Testis (tissue), 3 donors: ENCODE results near the gene TLCD5. TPM values are rescaled to one million over a fixed set of nuclear protein-coding genes. Genes with fewer than 3 reads are reported as not detected.

Source experiments
- DNase-seq: peaks from one replicate; pipeline ENCODE4 v3.0.0-alpha.2; 2019
- H3K27ac ChIP-seq, 2 donors: fragments of 200-600 bp; sonication (generic); one replicate each; pipeline ENCODE4 v1.5.1; 2019
- H3K27me3 ChIP-seq: fragments of 200-600 bp; sonication (generic); one replicate; pipeline ENCODE4 v1.5.1; 2019
- H3K36me3 ChIP-seq: fragments of 200-600 bp; sonication (generic); one replicate; pipeline ENCODE4 v1.5.1; 2017; ENCODE audit warnings: low read depth; ENCODE audit errors: missing control alignments
- H3K4me1 ChIP-seq: fragments of 200-600 bp; sonication (generic); one replicate; pipeline ENCODE4 v1.5.1; 2019
- H3K4me3 ChIP-seq, 2 donors: fragments of 200-600 bp; sonication (generic); one replicate each; pipeline ENCODE4 v1.5.1; 2017 to 2019
- H3K9me3 ChIP-seq: fragments of 200-600 bp; sonication (generic); one replicate; pipeline ENCODE4 v1.5.1; 2017
- CTCF ChIP-seq, 3 experiments: fragments of 450-650 bp in 2 of 3; fragments of 200-600 bp in 1 of 3; sonication (generic) in 1 of 3; IDR thresholded peaks; one replicate each; pipeline ENCODE4 v1.5.1; 2016 to 2019; ENCODE audit warnings: antibody characterized with exemption in 3 of 3, mild to moderate bottlenecking in 2 of 3, moderate library complexity in 1 of 3
- POLR2A ChIP-seq: fragments of 450-650 bp; IDR thresholded peaks from one replicate; pipeline ENCODE4 v1.6.1; 2017; ENCODE audit warnings: antibody characterized with exemption, mild to moderate bottlenecking, moderate library complexity
- WGBS, 2 donors: methylation state at CpG; one replicate each; pipeline ENCODE4 v1.1.5; 2018; 5-methylcytosine and 5-hydroxymethylcytosine counted together
- intact Hi-C: fragments of 100-400 bp; cut with DNase I; formaldehyde crosslinking; loops from one replicate; pipeline ENCODE4 v1.15.1; 2023; ENCODE audit warnings: low total_unique reads
- polyA plus RNA-seq: library from polyadenylated mRNA; stranded (reverse); fragments of 350-450 nt; fragmentation: Illumina TruSeq; extraction: RNeasy Lipid Tissue Mini Kit (QIAGEN cat#74804); gene quantifications from one replicate; pipeline ENCODE4 v1.2.3, GENCODE V29; 2014; ENCODE audit warnings: low read depth, low replicate concordance; ENCODE audit not compliant: insufficient read depth
- total RNA-seq, 2 donors: library from RNA; depleted of rRNA; stranded (reverse); fragments of >200 nt; gene quantifications; one replicate each; pipeline ENCODE4 v1.2.3, GENCODE V29; 2016

The TLCD5 gene
- total and polyA plus RNA-seq, 3 donors from 2014 or later, result 7.9 to 14.0 (median 12.6) TPM

GRCh38 chr11:120331301-120331996 lies 6.3 kb downstream of the TLCD5 start:
- H3K27me3 ChIP-seq, result no peaks in the 10 kb centered on the region
- H3K36me3 ChIP-seq, result no peaks in the 10 kb centered on the region
- H3K4me3 ChIP-seq, result no peak overlapping the region
- WGBS, 2 donors, result 52 to 55% methylated on average over 2 of the region's 2 CpGs
- intact Hi-C loops, result no loop called here
- H3K4me1 ChIP-seq, result peaks cover 14% of the 10 kb centered on the region
- TF ChIP-seq CTCF (IDR thresholded peaks at IDR 0.05), result no peak
- no peak for TF ChIP-seq POLR2A
- H3K9me3 ChIP-seq, result no peaks in the 10 kb centered on the region
- no peak overlapping the region for H3K27ac ChIP-seq
- no peak for DNase-seq

GRCh38 chr11:120332822-120333716 lies 8.0 kb downstream of the TLCD5 start:
- TF ChIP-seq CTCF (IDR thresholded peaks at IDR 0.05) (no peak), POLR2A (no peak)
- intact Hi-C loops, result no loop called here
- no peaks in the 10 kb centered on the region for H3K27me3 ChIP-seq
- peaks cover 4% of the 10 kb centered on the region for H3K4me1 ChIP-seq
- H3K4me3 ChIP-seq, result no peak overlapping the region
- WGBS, 2 donors, result 80 to 85% methylated on average over 5 of the region's 5 CpGs
- no peak for DNase-seq
- no peaks in the 10 kb centered on the region for H3K36me3 ChIP-seq
- H3K27ac ChIP-seq, result no peak overlapping the region
- H3K9me3 ChIP-seq, result no peaks in the 10 kb centered on the region

- Histone ChIP-seq H3K27ac (no peak overlapping the region), H3K4me3 (no peak overlapping the region), H3K27me3 (no peaks in the 10 kb centered on the region), H3K36me3 (no peaks in the 10 kb centered on the region), H3K4me1 (peaks cover 9% of the 10 kb centered on the region), H3K9me3 (no peaks in the 10 kb centered on the region)
- 87 to 91% methylated on average over 1 of the region's 1 CpG for WGBS, 2 donors
- intact Hi-C loops, result no loop called here
- no peak for TF ChIP-seq POLR2A
- TF ChIP-seq CTCF (IDR thresholded peaks at IDR 0.05), result no peak
- no peak for DNase-seq
These were observed 8.7 kb downstream of the TLCD5 start for GRCh38 chr11:120333801-120334200.

GRCh38 chr11:120334332-120334731 lies 9.2 kb downstream of the TLCD5 start:
- DNase-seq, result no peak
- H3K27ac ChIP-seq, result no peak overlapping the region
- WGBS, 2 donors, result 50 to 67% methylated on average over 1 of the region's 1 CpG

More at GRCh38 chr11:120334332-120334731, 9.2 kb downstream of the TLCD5 start:
- Histone ChIP-seq H3K4me3 (no peak overlapping the region), H3K36me3 (no peaks in the 10 kb centered on the region), H3K27me3 (no peaks in the 10 kb centered on the region), H3K4me1 (peaks cover 14% of the 10 kb centered on the region), H3K9me3 (no peaks in the 10 kb centered on the region)
- intact Hi-C loops, result no loop called here
- no peak for TF ChIP-seq CTCF (IDR thresholded peaks at IDR 0.05)
- no peak for TF ChIP-seq POLR2A
